Keratinocyte (primary cell): ENCODE results near the gene PKHD1. TPM values are rescaled to one million over a fixed set of nuclear protein-coding genes. Genes with fewer than 3 reads are reported as not detected.

Experiments used
- DNase-seq: peaks from one replicate; pipeline ENCODE4 v3.0.0-alpha.2; 2011; ENCODE audit warnings: low read depth, missing footprints, low spot score
- FAIRE-seq: peaks from 2 replicates; lab custom pipeline; 2011; peaks lifted over from hg19 to GRCh38; lab: Jason Lieb, UNC
- H2AFZ ChIP-seq: 2 replicates; pipeline ENCODE4 v1.6.0; 2012; ENCODE audit warnings: low read length, control low read depth, inconsistent platforms; ENCODE audit not compliant: control insufficient read depth
- H3K27ac ChIP-seq: 2 replicates; pipeline ENCODE4 v1.5.1; 2011; ENCODE audit warnings: low read length; ENCODE audit not compliant: control insufficient read depth, insufficient read depth
- H3K27me3 ChIP-seq: 3 replicates; pipeline ENCODE4 v1.6.0; 2011; ENCODE audit warnings: low read length; ENCODE audit not compliant: control insufficient read depth, insufficient read depth; ENCODE audit errors: extremely low read depth
- H3K36me3 ChIP-seq, 2 experiments: 2 replicates in 1 of 2; 3 replicates in 1 of 2; pipeline ENCODE4 v1.5.1; 2011; ENCODE audit warnings: low read length in 2 of 2, mild to moderate bottlenecking in 1 of 2; ENCODE audit not compliant: control insufficient read depth in 2 of 2, insufficient read depth in 2 of 2; ENCODE audit errors: extremely low read depth in 1 of 2
- H3K4me1 ChIP-seq: 3 replicates; pipeline ENCODE4 v1.5.1; 2011; ENCODE audit warnings: low read length; ENCODE audit not compliant: control insufficient read depth, insufficient read depth; ENCODE audit errors: extremely low read depth
- H3K4me2 ChIP-seq: 3 replicates; pipeline ENCODE4 v1.6.0; 2011; ENCODE audit warnings: low read depth, low read length; ENCODE audit not compliant: control insufficient read depth, insufficient read depth; ENCODE audit errors: extremely low read depth
- H3K4me3 ChIP-seq, 3 experiments: fragments of 200-600 bp in 1 of 3; sonication (generic) in 1 of 3; 2 replicates in 2 of 3; 3 replicates in 1 of 3; pipeline ENCODE4 v1.5.1; 2011 to 2016; ENCODE audit warnings: low read length in 3 of 3, mild to moderate bottlenecking in 3 of 3, control low read depth in 2 of 3, inconsistent platforms in 1 of 3, low read depth in 1 of 3, mixed read lengths in 1 of 3, mixed run types in 1 of 3, moderate library complexity in 1 of 3; ENCODE audit not compliant: control insufficient read depth in 2 of 3, insufficient read depth in 2 of 3; ENCODE audit errors: extremely low read depth in 1 of 3
- H3K79me2 ChIP-seq: 2 replicates; pipeline ENCODE4 v1.6.0; 2012; ENCODE audit warnings: low read length; ENCODE audit not compliant: control insufficient read depth, insufficient read depth
- H3K9ac ChIP-seq: 3 replicates; pipeline ENCODE4 v1.6.0; 2011; ENCODE audit warnings: low read length; ENCODE audit not compliant: control insufficient read depth, insufficient read depth; ENCODE audit errors: extremely low read depth
- H3K9me1 ChIP-seq: 3 replicates; pipeline ENCODE4 v1.6.0; 2011; ENCODE audit warnings: low read length; ENCODE audit not compliant: control insufficient read depth, insufficient read depth; ENCODE audit errors: extremely low read depth
- H3K9me3 ChIP-seq: 2 replicates; pipeline ENCODE4 v1.5.1; 2012; ENCODE audit warnings: low read depth, low read length; ENCODE audit not compliant: control insufficient read depth
- H4K20me1 ChIP-seq: 3 replicates; pipeline ENCODE4 v1.6.0; 2011; ENCODE audit warnings: low read length; ENCODE audit not compliant: control insufficient read depth, insufficient read depth; ENCODE audit errors: extremely low read depth
- EZH2 ChIP-seq: IDR thresholded peaks from one replicate; pipeline ENCODE4 v1.6.1; 2012; ENCODE audit warnings: inconsistent platforms, mild to moderate bottlenecking, low read length, moderate library complexity
- dilution Hi-C: fragments of 300-500 bp; cut with MboI; formaldehyde crosslinking; loops from one replicate; pipeline ENCODE4 v1.7.0; 2020; ENCODE audit warnings: low sequenced_read_pairs; ENCODE audit not compliant: extremely low pct_ligation_motif_present
- polyA plus RNA-seq, 5 experiments: library from polyadenylated mRNA; depleted of rRNA in 3 of 5; stranded (reverse) in 3 of 5; stranded (forward) in 1 of 5; unstranded in 1 of 5; fragments of >200 nt; gene quantifications; 1 replicate in 1 of 5; 2 replicates in 3 of 5; 3 replicates in 1 of 5; pipeline versions ENCODE4 v1.2.1 to v1.2.3, GENCODE V29; 2011 to 2012; ENCODE audit warnings: missing spikeins in 2 of 5, low read depth in 1 of 5, low replicate concordance in 1 of 5
- TF ChIP-seq, protein P1 (sequence below), 3 experiments: IDR thresholded peaks in 1 of 3; conservative IDR thresholded peaks in 1 of 3; optimal IDR thresholded peaks in 1 of 3; 2 replicates in 2 of 3; 3 replicates in 1 of 3; pipeline versions ENCODE3 to v1.5.1; 2011; ENCODE audit warnings: low read length in 3 of 3, mild to moderate bottlenecking in 3 of 3, moderate library complexity in 2 of 3, control low read depth in 1 of 3, inconsistent platforms in 1 of 3; ENCODE audit not compliant: insufficient read depth in 2 of 3; ENCODE audit errors: extremely low read depth in 1 of 3

The PKHD1 gene
- polyA plus RNA-seq, 1 donor (not counting 4 experiments of a cell fraction or from before 2014, with no cell fraction given) = under 0.01 TPM

DNA sequence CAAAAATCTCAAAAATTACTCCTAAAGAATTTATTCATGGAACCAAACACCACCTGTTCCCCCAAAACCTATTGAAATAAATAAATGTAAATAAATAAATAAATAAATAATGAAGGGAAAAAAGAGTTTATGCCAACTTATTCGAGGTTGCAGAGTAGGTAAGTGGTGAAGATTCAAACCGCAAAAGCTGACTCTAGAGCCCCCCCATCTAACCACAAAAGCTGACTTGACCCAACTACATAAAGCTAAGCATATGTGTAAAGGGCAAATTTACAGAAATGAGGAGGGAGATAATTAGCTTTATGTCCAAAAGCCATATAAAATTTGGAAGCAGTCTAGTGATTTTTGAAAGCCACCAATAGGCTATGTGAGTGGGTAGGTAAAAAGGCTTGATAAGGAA lies 486.9 kb downstream of the PKHD1 start:
- H4K20me1 ChIP-seq = no peaks in the 10 kb centered on the region
- H2AFZ ChIP-seq = no peak overlapping the region
- no peaks in the 10 kb centered on the region for H3K9me1 ChIP-seq
- H3K4me3 ChIP-seq = no peak overlapping the region
- H3K27me3 ChIP-seq = no peaks in the 10 kb centered on the region
- no peak overlapping the region for H3K27ac ChIP-seq
- no peak overlapping the region for H3K4me2 ChIP-seq
- H3K9me3 ChIP-seq = no peaks in the 10 kb centered on the region
- FAIRE-seq (no peak), DNase-seq (no peak)
- no peak for TF ChIP-seq EZH2
- H3K36me3 ChIP-seq = no peaks in the 10 kb centered on the region
- no peaks in the 10 kb centered on the region for H3K79me2 ChIP-seq
- H3K4me1 ChIP-seq = no peaks in the 10 kb centered on the region
- dilution Hi-C loops = no loop called here
- H3K9ac ChIP-seq = no peak overlapping the region

DNA sequence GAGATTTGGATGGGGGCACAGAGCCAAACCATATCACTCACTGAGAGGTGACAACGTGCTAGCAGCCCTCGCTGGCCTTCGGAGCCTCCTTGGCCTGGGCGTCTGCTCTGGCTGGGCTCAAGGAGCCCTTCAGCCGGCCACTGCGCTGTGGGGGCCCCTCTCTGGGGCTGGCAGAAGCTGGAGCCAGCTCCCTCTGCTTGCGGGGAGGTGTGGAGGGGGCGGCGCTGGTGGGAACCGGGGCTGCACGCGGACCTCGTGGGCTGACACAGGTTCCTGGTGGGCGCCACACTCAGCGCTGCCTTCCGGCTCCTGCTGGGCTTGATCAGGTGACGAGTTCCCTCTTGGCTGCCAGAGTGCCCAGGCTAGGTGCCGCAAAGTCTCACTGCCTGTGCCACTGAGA lies 489.2 kb downstream of the PKHD1 start:
- TF ChIP-seq EZH2 = no peak
- TF ChIP-seq, protein P1, sequence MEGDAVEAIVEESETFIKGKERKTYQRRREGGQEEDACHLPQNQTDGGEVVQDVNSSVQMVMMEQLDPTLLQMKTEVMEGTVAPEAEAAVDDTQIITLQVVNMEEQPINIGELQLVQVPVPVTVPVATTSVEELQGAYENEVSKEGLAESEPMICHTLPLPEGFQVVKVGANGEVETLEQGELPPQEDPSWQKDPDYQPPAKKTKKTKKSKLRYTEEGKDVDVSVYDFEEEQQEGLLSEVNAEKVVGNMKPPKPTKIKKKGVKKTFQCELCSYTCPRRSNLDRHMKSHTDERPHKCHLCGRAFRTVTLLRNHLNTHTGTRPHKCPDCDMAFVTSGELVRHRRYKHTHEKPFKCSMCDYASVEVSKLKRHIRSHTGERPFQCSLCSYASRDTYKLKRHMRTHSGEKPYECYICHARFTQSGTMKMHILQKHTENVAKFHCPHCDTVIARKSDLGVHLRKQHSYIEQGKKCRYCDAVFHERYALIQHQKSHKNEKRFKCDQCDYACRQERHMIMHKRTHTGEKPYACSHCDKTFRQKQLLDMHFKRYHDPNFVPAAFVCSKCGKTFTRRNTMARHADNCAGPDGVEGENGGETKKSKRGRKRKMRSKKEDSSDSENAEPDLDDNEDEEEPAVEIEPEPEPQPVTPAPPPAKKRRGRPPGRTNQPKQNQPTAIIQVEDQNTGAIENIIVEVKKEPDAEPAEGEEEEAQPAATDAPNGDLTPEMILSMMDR (optimal IDR thresholded peaks at IDR 0.05 in 1 of 3, IDR thresholded peaks at IDR 0.05 in 1 of 3, conservative IDR thresholded peaks at IDR 0.05 in 1 of 3; ENCODE audit: extremely low read depth in 1 of 3, insufficient read depth in 2 of 3, low read length in 3 of 3) = no peak
- Histone ChIP-seq H3K4me2 (no peak overlapping the region), H4K20me1 (no peaks in the 10 kb centered on the region), H3K9me3 (no peaks in the 10 kb centered on the region), H3K9ac (no peak overlapping the region), H3K9me1 (no peaks in the 10 kb centered on the region), H3K27ac (no peak overlapping the region), H3K36me3 (no peaks in the 10 kb centered on the region), H3K27me3 (no peaks in the 10 kb centered on the region), H2AFZ (no peak overlapping the region), H3K4me3 (no peak overlapping the region), H3K4me1 (no peaks in the 10 kb centered on the region), H3K79me2 (no peaks in the 10 kb centered on the region)
- no peak for FAIRE-seq
- DNase-seq = no peak
- dilution Hi-C loops = no loop called here

DNA sequence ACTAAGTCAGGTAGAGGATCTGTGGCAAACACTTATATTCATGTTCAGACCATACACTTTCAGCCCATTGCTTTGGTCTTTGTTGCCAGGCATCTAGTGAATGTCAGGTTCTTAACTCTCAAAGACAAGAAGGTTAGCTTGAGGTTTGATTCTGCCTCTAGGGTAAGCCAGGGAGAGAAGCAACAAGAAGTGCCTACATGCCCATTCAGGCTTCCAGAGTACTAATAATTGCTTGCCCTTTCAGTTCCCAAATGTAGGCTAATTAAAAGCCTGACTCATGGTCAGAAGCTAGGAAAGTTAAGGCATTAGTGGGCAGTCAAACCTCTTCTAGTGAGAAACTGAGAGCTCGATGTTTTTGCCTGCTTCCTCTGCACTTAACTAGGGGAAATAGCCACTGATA lies 492.4 kb downstream of the PKHD1 start:
- Histone ChIP-seq H2AFZ (no peak overlapping the region), H3K27ac (no peak overlapping the region), H3K4me1 (no peaks in the 10 kb centered on the region), H3K9me3 (no peaks in the 10 kb centered on the region), H3K9ac (no peak overlapping the region), H3K36me3 (no peaks in the 10 kb centered on the region), H3K79me2 (no peaks in the 10 kb centered on the region), H3K27me3 (no peaks in the 10 kb centered on the region), H3K4me3 (no peak overlapping the region), H3K9me1 (no peaks in the 10 kb centered on the region), H3K4me2 (no peak overlapping the region), H4K20me1 (no peaks in the 10 kb centered on the region)
- TF ChIP-seq, protein P1 (optimal IDR thresholded peaks at IDR 0.05 in 1 of 3, IDR thresholded peaks at IDR 0.05 in 1 of 3, conservative IDR thresholded peaks at IDR 0.05 in 1 of 3; ENCODE audit: extremely low read depth in 1 of 3, insufficient read depth in 2 of 3, low read length in 3 of 3) = no peak
- no peak for TF ChIP-seq EZH2
- dilution Hi-C loops = no loop called here
- no peak for DNase-seq
- no peak for FAIRE-seq
